ENCODE data around the gene KRT6B. TPM values are rescaled to one million over a fixed set of nuclear protein-coding genes. Genes with fewer than 3 reads are reported as not detected.

Gene KRT6B
- total RNA-seq, 3 donors from 2014 or later (not counting 1 experiment from before 2014, with no cell fraction given) = not detected

- Mint-ChIP-seq H3K4me1 (no peaks in the 10 kb centered on the region), H3K36me3 (no peaks in the 10 kb centered on the region), H3K9me3 (no peaks in the 10 kb centered on the region), H3K27ac (no peak overlapping the region), H3K27me3 (ENCODE audit: low read depth in 2 of 2) (peaks cover 35 to 38% of the 10 kb centered on the region in 2 donors), H3K4me3 (no peak overlapping the region)
- no peak for ATAC-seq
- Histone ChIP-seq H3K27me3 (ENCODE audit: control insufficient read depth, insufficient read depth, low read length) (peaks cover 3% of the 10 kb centered on the region), H3K4me3 (ENCODE audit: low read length) (no peak overlapping the region), H3K4me1 (ENCODE audit: control insufficient read depth, insufficient read depth, low read length) (no peaks in the 10 kb centered on the region), H3K27ac (ENCODE audit: low read length) (no peak overlapping the region), H3K9me3 (ENCODE audit: control insufficient read depth, insufficient read depth, low read length) (no peaks in the 10 kb centered on the region), H3K36me3 (ENCODE audit: control insufficient read depth, insufficient read depth, low read length) (no peaks in the 10 kb centered on the region)
- 75% methylated on average over 8 of the region's 8 CpGs for WGBS (ENCODE audit: insufficient coverage)
- no peak for TF ChIP-seq CTCF (IDR thresholded peaks at IDR 0.05)
- no peak for DNase-seq
- intact Hi-C loops (cut with micrococcal nuclease) = no loop called here
Measured at GRCh38 chr12:52439420-52439819, 12.5 kb downstream of the KRT6B start.

- Mint-ChIP-seq H3K4me1 (no peaks in the 10 kb centered on the region), H3K9me3 (no peaks in the 10 kb centered on the region), H3K4me3 (no peak overlapping the region), H3K36me3 (no peaks in the 10 kb centered on the region), H3K27me3 (ENCODE audit: low read depth in 2 of 2) (peaks cover 35 to 38% of the 10 kb centered on the region in 2 donors), H3K27ac (no peak overlapping the region)
- no peak for TF ChIP-seq CTCF (IDR thresholded peaks at IDR 0.05)
- Histone ChIP-seq H3K36me3 (ENCODE audit: control insufficient read depth, insufficient read depth, low read length) (no peaks in the 10 kb centered on the region), H3K9me3 (ENCODE audit: control insufficient read depth, insufficient read depth, low read length) (no peaks in the 10 kb centered on the region), H3K27me3 (ENCODE audit: control insufficient read depth, insufficient read depth, low read length) (no peaks in the 10 kb centered on the region), H3K27ac (ENCODE audit: low read length) (no peak overlapping the region), H3K4me3 (ENCODE audit: low read length) (no peak overlapping the region), H3K4me1 (ENCODE audit: control insufficient read depth, insufficient read depth, low read length) (no peaks in the 10 kb centered on the region)
- ATAC-seq (no peak), DNase-seq (no peak)
- intact Hi-C loops (cut with micrococcal nuclease) = no loop called here
- WGBS (ENCODE audit: insufficient coverage) = 83% methylated on average over 8 of the region's 8 CpGs
Measured at GRCh38 chr12:52438305-52439301, 13.3 kb downstream of the KRT6B start.

- Histone ChIP-seq H3K4me3 (ENCODE audit: low read length) (no peak overlapping the region), H3K4me1 (ENCODE audit: control insufficient read depth, insufficient read depth, low read length) (no peaks in the 10 kb centered on the region), H3K27ac (ENCODE audit: low read length) (no peak overlapping the region), H3K27me3 (ENCODE audit: control insufficient read depth, insufficient read depth, low read length) (no peaks in the 10 kb centered on the region), H3K36me3 (ENCODE audit: control insufficient read depth, insufficient read depth, low read length) (no peaks in the 10 kb centered on the region), H3K9me3 (ENCODE audit: control insufficient read depth, insufficient read depth, low read length) (no peaks in the 10 kb centered on the region)
- H3K4me3 Mint-ChIP-seq = no peak overlapping the region
- H3K27me3 Mint-ChIP-seq (ENCODE audit: low read depth in 2 of 2) = peaks cover 33 to 45% of the 10 kb centered on the region in 2 donors
- no peaks in the 10 kb centered on the region for H3K36me3 Mint-ChIP-seq
- no peaks in the 10 kb centered on the region for H3K9me3 Mint-ChIP-seq
- no peak for DNase-seq
- intact Hi-C loops (cut with micrococcal nuclease) = no loop called here
- no peak for ATAC-seq
- no peak overlapping the region for H3K27ac Mint-ChIP-seq
- TF ChIP-seq CTCF (IDR thresholded peaks at IDR 0.05) = no peak
- H3K4me1 Mint-ChIP-seq = no peaks in the 10 kb centered on the region
- 77% methylated on average over 9 of the region's 9 CpGs for WGBS (ENCODE audit: insufficient coverage)
Measured at GRCh38 chr12:52437508-52437907, 14.4 kb downstream of the KRT6B start.
